ENCODE measurements around the gene ZFPL1.

ZFPL1 gene

DNA sequence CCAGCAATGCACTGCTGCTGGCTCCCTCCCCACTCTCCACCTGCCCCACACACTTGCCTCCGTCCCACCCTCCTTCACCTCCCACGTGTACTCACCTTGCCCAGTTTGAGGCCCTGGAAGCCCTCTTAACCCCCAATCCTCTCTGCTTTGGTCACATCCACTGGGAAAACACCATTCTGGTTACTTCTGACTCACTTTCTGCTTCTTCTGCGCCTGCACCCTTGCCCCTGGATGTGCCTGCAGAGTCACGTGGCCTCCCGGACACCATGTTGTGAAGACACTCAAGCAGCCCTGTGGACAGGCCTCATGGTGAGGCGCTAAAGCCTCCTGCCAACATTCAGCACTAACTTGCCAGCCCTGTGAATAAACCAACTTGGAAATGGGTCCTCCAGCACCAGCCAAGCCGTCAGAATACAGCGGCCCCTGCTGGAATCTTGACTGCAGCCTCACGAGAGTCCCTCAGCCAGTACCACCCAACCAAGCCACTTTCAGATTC lies 23.1 kb upstream of the ZFPL1 start:
- DNase-seq, result no peak

DNA sequence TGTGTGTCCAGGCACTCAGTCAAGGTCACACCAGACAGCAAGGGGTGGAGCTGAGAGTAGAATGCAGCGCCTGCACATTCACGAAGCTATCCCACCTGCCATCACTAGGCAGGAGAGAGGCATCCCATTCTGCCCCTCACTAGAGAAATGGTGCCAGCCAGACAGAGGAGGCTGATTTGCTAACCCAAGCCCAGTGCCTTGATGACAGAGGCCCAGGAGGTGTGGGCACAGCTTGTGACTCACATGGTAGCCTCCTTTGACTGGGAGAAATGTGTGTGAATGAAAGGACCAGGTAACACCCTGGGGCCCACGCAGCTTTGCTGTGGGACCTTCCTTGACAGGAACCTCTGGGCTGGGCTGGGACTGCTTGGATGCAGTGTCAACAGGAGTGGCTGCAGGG lies 20.5 kb upstream of the ZFPL1 start:
- no peak for DNase-seq

DNA sequence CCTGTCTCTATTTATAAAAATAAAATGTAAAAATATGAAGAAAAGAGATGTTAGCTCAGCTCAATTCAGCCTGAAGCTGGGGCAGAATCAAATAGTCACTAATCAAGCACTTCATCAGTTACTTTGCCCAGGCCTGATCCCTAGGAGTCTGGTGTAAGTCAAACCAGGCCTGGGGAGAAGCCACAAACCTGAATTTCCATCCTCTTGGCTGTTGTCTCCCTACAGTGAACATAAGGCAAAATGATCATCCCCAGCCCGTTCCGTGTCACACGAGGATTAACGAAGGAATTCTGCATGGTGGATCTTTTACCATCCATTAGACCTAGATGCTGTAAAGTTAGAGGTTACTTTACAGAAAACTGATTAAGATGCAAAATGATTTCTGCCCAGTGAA lies 19.2 kb upstream of the ZFPL1 start:
- no peak for DNase-seq

DNA sequence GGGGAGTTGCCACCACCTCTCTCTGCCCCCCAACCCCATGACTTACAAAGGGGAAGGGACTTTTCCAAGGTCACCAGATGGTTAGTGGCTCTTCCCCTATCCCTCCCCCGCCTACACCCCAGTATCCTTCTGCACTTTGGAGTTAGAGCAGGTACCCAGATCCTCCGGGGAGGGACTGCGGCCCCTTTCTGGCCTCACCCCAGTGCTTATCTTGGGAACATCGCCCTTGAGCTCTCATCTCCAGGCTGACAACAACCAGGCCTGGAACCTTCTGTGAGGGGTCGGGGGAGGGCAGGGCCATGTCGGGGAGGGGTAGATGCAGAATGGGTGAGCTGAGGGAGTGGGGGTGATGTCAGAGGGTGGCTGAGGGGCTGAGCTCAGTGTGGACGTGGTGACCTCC lies 18.2 kb upstream of the ZFPL1 start:
- no peak for DNase-seq

DNA sequence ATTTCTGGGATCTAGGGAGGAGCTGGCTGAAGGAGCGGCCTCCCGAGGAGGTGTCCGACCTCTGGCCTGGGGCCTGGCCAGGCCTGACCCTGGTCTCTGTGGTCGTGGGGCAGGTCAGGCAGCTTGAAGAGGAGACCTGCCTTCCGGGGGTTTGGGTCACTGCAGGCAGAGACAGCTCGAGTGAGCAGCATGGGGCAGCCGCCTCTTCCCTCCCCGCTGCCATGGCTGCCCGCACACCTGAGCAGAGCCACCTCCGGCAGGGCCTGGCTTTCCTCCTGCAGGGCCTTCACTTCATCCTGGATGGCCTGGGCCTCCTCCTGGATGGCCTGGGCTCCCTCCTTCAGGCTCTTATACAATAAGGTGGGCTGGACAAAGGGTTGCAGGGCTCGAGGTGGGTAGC lies 17.7 kb upstream of the ZFPL1 start:
- DNase-seq, result no peak

DNA sequence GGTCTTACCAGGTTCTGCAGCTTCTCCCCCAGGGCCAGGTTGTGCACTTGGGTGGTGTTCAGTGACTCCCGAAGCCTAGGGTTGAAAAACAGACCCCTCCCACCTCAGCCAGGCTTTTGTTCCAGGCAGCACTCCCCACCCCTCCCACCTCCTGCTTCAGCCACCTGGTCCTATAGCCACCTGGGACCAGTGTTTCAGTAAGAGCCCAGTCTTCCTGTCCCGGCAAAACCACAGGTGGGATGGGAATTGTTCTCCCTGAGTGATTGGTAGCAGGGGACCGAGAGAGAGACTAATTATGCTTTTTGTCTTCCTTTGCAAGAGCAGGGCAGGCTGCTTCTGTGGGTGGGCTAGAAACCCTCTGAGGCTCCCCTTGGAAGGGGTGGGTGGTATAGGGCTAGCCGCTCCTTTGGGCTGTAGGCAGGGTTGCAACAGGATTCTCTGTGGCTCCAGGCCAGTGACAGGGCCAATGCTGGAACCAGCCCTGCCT lies 17.2 kb upstream of the ZFPL1 start:
- DNase-seq, result peak; percentile 26

DNA sequence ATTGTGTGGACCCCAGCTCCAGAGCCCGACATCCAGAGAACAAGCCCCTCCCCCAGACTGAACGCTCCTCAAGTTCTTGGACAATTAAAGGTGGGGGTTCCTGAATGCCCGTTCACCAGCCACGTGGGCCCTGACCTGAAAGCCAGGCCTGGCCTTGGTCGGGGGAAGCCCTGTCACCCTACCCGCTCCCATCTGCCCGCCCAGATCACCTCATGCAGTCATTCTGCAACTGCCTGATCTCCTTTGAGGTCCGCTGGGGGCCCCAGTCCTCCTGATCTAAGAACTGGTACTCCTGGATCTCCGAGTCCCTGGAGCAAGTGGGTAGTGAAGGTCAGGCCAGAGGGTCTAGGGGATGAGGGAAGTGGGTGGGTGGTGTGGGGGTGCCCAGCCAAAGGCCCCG lies 16.6 kb upstream of the ZFPL1 start:
- DNase-seq, result no peak

DNA sequence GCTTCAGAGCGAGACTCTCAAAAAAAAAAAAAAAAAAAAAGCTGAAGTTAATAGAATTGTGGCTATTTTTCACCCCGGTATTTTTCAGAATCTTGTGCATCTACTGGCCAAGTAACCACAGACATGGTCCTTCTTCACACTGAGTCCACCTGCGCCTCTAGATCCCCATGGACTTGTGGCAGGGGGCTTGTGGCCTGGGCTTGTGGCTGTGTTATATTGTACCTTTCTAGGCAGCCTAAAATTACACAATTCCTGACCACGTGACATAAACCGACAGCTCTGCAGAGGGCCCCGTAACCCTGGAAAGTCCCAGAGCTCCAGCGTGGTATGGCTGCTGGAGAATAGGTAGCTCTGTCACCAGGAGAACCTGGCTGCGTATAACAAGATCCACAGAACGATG lies 14.8 kb upstream of the ZFPL1 start:
- no peak for DNase-seq

DNA sequence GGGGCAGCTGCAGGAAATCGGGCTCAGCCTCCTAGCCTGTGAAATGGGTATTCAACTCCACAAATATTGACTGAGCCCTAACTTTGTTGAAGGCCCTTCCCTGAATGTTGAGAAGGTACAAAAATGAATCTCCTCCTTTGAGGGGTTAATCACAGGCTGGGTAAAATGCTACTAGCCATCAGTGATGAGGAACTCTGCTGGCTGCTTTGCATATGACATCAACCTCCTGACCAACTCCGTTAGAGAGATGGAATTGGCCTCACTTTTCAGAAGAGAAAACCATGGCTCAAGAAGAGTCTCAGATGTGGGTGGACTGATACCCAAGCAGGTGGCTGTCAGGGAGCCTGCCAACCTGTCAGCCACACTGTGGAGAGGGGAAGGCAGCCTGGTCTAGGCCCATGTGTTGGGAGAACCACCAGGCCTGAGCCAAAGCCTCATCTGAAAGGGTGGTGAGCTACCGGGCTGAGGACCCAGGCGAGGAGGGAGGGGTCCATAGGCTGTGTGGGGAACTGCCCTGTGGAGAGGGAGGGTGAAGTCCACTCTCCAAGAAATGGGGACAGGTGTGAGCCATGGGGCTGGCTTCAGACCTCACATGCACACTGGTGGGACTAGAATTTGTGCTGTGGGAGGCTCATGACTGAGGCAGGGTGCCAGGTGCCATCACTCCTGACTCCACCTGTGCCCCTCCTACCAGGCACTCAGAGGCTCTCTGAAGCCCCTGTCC lies 12.0 kb upstream of the ZFPL1 start:
- DNase-seq, result no peak

DNA sequence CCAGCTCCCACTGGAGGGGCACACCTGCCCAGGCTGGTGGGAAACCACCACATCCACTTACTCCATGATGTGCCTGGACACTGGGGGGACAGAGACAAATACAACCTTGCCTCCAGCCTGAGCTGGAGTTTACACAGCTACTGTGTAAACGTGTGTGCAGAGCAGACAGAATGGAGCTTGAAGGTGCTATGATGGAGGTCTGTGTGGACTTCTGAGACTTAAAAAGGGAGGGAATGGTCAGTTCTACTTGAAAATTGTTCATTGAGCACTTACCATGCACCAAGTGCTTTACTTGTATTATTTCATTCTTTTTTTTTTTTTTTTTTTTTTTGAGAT lies 11.4 kb upstream of the ZFPL1 start:
- no peak for DNase-seq

DNA sequence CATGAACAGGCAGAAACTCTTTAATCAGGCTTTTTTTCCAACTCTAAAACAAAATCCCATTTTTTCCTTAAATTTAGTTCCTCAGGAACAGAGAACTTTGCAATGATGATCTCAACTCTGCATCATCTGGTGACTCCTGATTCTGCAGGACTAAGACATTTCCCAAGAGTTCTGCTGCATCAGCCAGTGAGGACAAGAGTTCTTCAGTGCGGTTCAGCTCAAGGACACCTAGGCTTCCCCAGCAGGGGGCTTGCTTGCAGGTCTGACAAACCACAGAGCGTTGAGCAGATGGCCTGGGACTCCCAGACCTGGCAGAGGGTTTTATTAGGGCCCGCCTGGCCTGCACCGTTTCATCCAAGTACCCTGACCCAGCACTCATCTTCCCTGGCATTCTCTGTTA lies 6.6 kb upstream of the ZFPL1 start:
- no peak for DNase-seq

DNA sequence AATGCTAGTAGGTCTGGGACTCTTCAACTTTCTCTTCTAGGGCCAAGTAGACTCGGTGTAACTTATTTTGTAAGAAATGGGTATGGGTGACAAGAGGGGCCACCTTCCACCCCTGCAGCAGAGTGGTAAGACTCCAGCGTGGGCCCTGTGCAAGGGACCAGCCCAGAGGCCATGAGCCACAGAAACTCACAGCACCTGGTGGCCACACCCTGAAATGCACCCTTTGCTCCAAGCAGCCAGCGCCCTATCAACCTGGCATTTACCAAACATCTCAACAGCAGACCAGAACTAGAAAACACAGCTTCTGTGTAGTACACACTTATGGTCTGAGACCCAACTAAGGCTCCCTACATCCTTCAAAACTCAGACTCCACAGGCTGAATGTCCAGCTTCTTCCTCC lies 5.9 kb upstream of the ZFPL1 start:
- DNase-seq, result peak; percentile 25

DNA sequence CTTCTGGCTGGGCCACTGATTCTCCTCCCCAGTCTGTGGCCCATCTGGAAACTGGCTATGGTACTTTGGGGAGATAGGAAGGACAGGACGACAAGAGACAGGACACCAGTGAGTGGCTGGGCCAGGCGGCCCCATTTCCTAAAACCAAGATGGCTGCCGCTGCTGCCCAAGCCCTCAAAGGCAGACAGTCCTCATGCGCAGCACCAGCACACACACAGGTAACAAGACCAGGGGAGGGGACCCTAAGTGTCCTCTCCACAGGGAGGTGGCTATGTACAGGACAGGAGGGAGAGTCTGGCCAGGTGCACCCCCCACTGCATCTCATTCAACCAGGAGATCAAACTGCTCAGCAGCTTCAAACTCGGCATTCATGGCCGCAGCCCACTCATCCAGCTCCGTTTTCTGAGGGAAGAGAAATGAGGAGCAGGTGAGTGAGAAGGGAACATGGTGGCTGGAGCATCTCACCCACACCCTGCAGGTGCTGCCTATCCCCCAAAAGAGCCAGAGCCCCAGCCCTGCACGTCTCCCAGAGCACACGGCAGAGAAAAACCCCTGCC lies 5.2 kb upstream of the ZFPL1 start:
- no peak for DNase-seq

DNA sequence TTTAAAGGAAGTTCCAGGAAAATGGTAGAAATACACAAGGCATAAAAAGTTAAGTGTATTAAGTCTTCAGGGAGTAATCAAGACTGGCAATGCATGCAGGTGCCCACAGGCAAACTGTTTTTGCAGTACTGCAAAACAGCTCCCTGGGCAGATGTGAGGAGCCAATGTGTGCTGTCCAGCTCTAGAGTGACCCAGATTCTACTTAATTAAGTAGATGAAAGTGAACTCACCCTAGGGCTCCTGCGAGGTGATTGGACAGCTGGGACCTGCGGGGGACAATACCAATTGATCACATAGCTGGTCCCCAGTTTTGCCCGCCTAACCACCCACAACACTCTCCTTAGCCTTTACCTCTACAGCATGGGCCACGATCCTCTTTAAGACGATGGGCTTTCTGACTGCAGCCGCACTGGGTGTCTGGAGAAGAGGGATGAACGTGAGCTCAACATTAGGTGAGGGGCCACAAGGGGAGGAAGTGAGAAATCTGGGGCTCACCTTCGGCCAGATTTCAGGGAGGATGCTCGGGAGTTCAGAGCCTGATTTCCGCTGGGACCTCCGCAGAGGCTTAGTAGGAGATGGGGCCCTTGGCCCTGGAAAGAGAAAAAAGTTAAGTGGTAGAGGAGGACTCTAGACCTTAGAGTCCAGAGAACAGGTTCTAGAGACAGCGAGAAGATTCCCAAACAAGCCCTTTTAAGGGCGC lies 738 bp upstream of the ZFPL1 start:
- no peak for DNase-seq

DNA sequence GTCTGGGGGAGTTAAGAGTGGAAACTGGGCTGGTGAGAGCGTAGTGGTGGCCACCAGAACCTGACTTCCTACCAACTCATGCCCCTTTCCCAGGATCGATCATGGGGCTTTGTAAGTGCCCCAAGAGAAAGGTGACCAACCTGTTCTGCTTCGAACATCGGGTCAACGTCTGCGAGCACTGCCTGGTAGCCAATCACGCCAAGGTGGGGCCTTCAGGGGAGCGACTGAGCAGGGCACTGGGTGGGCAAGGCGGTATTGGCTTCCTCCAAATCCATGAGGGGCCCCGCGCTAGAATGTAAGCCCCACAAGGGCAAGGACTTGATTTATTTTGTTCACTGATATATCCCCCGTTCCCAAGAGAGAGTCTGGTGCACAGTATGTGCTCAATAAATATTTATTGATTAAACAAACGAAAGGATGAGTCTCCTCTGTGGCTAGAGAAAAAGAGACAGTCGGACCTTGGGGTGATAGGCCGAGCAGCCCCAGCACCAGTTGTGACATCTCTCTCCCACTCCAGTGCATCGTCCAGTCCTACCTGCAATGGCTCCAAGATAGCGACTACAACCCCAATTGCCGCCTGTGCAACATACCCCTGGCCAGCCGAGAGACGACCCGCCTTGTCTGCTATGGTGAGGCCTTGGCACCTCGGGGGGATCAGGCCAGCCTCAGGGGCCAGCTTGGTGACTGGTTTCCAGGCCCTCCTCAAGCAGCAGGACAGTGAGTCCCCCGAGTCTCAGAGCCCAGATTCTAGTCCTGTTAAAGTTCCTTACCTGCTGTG lies 765 bp downstream of the ZFPL1 start:
- DNase-seq, result no peak

DNA sequence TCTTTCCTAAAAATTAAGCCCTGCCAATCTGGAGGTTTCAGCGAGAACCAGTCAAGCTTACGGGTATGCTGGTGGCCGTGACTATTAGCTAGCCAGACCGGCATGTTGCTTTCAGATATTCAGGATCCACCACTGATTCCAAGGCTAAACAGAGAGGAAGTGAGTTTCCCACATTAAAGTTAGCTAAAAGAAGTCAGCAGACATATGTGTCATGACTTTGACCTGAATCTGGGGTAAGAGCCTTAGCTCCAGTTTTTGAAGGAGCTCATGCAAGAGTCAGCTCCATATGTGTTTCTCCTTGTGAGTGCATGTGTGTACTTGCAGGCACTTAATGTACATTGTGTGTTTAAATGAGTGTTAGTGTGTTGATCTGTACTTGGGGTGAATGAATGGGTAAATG lies 1.4 kb downstream of the ZFPL1 start:
- DNase-seq, result no peak

DNA sequence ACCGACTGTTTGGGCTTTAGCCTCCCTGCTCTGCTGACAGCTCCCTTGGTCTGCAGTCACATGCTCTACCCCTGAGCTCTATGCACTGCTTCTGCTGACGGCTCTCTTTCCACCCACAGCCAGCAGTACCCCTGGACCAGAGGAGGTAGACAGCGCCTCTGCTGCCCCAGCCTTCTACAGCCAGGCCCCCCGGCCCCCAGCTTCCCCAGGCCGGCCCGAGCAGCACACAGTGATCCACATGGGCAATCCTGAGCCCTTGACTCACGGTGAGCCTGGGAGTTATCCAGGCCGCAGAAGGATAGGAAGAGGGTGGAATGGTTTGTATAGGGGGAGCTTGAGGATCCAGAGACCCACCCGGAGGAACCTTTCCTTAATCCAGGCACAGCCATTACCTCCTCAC lies 2.8 kb downstream of the ZFPL1 start:
- no peak for DNase-seq

DNA sequence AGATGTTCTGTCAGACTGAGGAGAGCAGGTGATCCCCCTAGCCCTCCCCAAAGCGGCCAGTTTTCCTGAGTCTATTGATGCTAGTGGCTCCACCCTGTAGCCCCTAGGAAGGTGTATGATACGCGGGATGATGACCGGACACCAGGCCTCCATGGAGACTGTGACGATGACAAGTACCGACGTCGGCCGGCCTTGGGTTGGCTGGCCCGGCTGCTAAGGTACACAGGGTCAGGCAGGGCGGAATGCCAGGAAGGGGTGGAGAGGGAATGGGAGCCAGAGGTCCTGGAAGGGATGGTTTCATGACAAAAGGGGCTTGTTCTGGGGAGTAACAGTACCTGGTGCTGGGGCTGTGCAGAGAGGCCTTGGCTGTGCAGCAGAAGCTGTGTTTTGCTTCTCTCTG lies 3.2 kb downstream of the ZFPL1 start:
- no peak for DNase-seq

DNA sequence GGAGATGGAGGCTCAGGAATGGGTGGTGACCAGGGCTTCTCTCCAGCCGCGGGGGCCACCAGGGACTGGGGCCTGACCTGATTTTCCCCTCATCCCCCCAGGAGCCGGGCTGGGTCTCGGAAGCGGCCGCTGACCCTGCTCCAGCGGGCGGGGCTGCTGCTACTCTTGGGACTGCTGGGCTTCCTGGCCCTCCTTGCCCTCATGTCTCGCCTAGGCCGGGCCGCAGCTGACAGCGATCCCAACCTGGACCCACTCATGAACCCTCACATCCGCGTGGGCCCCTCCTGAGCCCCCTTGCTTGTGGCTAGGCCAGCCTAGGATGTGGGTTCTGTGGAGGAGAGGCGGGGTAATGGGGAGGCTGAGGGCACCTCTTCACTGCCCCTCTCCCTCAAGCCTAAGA lies 3.8 kb downstream of the ZFPL1 start:
- no peak for DNase-seq

DNA sequence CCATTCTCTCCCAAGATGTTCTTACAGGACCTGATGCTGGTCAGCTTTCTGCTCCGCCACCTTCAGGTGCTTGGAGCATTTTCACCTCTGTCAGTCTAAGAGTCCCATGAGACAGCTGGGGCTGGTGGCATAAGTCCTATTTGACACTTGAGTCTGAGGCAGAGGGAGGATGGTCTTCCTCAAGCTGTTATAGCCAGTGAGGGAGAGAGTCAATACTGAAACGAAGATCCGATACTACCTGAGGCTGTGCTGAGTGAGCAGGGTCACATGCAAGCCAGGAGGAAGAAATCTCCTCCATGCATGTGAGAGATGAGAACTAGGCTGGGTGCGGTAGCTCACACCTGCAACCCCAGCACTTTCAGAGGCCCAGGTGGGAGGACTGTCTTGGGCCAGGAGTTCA lies 5.6 kb downstream of the ZFPL1 start:
- no peak for DNase-seq

DNA sequence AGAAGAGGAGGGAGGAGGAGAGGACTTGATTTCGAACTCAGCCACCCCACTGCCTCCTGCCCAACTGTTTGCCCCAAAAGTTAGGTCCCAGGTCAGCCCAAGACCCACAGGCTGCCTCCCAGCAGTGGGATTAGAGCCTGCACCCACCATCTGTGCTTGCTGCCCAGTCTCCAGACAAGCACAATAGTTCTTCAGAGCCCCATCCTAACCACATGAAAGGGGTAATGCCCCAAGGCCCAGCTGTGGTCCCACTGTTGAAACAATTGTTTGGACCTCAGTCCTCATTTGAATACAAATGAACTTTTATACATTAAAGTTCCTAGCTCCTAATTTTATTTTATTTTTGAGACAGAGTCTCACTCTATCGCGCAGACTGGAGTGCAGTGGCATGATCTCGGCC lies 6.6 kb downstream of the ZFPL1 start:
- DNase-seq, result no peak

DNA sequence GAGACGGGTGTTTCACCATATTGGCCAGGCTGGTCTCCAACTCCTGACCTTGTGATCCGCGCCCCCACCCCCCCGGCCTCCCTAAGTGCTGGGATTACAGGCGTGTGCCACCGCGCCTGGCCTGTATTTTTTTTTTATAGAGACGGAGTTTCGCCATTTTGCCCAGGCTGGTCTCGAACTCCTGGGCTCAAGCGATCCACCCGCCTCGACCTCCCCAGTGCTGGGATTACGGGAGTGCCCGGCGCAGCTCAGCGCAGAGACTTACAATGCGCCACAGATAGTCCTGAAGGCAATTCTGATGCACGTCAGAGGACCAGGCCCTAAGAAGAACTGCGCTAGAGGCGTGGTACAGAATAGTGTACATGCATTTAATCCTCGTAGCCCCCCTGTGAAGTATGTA lies 11.4 kb downstream of the ZFPL1 start:
- no peak for DNase-seq

DNA sequence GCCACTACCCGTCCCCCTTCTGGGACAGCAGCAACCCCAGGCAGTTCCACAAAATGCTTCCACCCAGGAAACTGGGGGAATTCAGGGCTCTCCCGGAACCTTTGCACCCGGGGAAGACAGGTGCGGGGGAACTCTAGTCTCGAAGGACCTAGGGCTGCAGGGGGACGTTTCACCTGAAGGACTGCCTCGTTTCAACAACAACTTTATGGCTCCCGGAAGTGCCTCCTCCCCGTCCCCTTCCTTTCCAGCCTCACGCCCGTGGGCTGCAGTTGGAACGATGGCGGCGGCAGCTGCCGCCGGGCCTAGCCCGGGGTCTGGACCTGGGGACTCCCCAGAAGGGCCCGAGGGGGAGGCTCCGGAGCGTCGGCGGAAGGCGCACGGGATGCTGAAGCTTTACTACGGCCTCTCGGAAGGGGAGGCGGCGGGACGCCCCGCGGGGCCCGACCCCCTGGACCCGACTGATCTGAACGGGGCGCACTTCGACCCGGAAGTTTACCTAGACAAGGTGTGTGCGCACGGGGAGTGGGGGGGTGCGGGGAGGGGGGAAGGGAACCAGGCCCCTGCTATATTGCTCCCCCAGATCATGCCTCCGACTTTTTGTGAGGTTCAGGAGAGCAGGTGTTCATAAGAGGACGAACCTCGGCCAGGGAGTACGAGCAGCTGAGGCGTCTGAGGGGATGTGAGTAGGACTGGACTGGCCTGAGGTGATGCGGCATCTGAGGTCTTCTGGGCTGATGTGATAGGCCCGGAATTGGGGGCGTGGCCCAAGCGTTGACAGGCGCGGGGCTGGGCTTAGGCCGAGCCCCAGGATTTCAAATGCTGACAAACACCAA lies 12.2 kb downstream of the ZFPL1 start, which contains the start of gene VPS51:
Gene VPS51 (plus strand): TSS at position 241 of the 833 bp plus-strand sequence. CDS start 37 bp downstream, at position 278.
- DNase-seq, result peak; percentile 43

Data from NCI-H2081 treated with DMSO at 0.1 percent for 48 hours (cell line).